ENCODE results near the gene LRRC46.

The LRRC46 gene

GRCh38 chr17:47810200-47810821 lies 21.2 kb upstream of the LRRC46 start:
- peak; percentile 42 for DNase-seq

GRCh38 chr17:47810901-47811635 lies 20.4 kb upstream of the LRRC46 start:
- DNase-seq: no peak

- DNase-seq: no peak
Measured at GRCh38 chr17:47811709-47812108, 19.8 kb upstream of the LRRC46 start.

GRCh38 chr17:47812146-47812920 lies 19.1 kb upstream of the LRRC46 start:
- no peak for DNase-seq

GRCh38 chr17:47813077-47813476 lies 18.4 kb upstream of the LRRC46 start:
- no peak for DNase-seq

GRCh38 chr17:47813512-47814031 lies 17.9 kb upstream of the LRRC46 start:
- DNase-seq: no peak

- no peak for DNase-seq
Measured at GRCh38 chr17:47815106-47815918, 16.2 kb upstream of the LRRC46 start.

- no peak for DNase-seq
Measured at GRCh38 chr17:47816111-47816735, 15.2 kb upstream of the LRRC46 start.

GRCh38 chr17:47816947-47817346 lies 14.5 kb upstream of the LRRC46 start:
- no peak for DNase-seq

- no peak for DNase-seq
Measured at GRCh38 chr17:47818002-47818695, 13.3 kb upstream of the LRRC46 start.

GRCh38 chr17:47819475-47819874 lies 12.0 kb upstream of the LRRC46 start:
- DNase-seq: no peak

- no peak for DNase-seq
Measured at GRCh38 chr17:47820033-47820789, 11.3 kb upstream of the LRRC46 start.

- DNase-seq: no peak
Measured at GRCh38 chr17:47821031-47821423, 10.4 kb upstream of the LRRC46 start.

GRCh38 chr17:47821424-47822391 lies 9.8 kb upstream of the LRRC46 start, which contains the start of gene OSBPL7:
OSBPL7 (minus strand) TSS chr17:47821794; CDS start chr17:47820278, 1,516 bp downstream.
- DNase-seq: peak; percentile 91

GRCh38 chr17:47822785-47823184 lies 8.7 kb upstream of the LRRC46 start:
- DNase-seq: no peak

GRCh38 chr17:47823519-47823918 lies 8.0 kb upstream of the LRRC46 start:
- no peak for DNase-seq

- no peak for DNase-seq
Measured at GRCh38 chr17:47829870-47830269, 1.6 kb upstream of the LRRC46 start.

GRCh38 chr17:47830396-47831002 lies 971 bp upstream of the LRRC46 start:
- no peak for DNase-seq

GRCh38 chr17:47831934-47832327 lies 461 bp downstream of the LRRC46 start:
- peak; percentile 39 for DNase-seq

Data from OCI-M1 (cell line).